GM21717 (cell line): ENCODE measurements around the gene SDCBP2.

ENCODE experiments used
- ATAC-seq: cut with Tn5 transposase; IDR thresholded peaks from one replicate; pipeline ENCODE4 v1.9.1; 2021; ENCODE audit warnings: mild to moderate bottlenecking, moderate library complexity; ENCODE audit not compliant: unreplicated experiment

Gene SDCBP2

GRCh38 chr20:1298888-1299511 lies 29.9 kb downstream of the SDCBP2 start:
- no peak for ATAC-seq

- ATAC-seq = no peak
Measured at GRCh38 chr20:1298166-1298565, 30.8 kb downstream of the SDCBP2 start.

- no peak for ATAC-seq
Measured at GRCh38 chr20:1297486-1297885, 31.5 kb downstream of the SDCBP2 start.

- no peak for ATAC-seq
Measured at GRCh38 chr20:1296922-1297321, 32.0 kb downstream of the SDCBP2 start.

- ATAC-seq = no peak
Measured at GRCh38 chr20:1296117-1296610, 32.8 kb downstream of the SDCBP2 start.

GRCh38 chr20:1295276-1295930 lies 33.5 kb downstream of the SDCBP2 start:
- no peak for ATAC-seq

GRCh38 chr20:1294497-1294896 lies 34.4 kb downstream of the SDCBP2 start:
- ATAC-seq = no peak

GRCh38 chr20:1293641-1294379 lies 35.1 kb downstream of the SDCBP2 start:
- no peak for ATAC-seq

GRCh38 chr20:1292620-1293019 lies 36.3 kb downstream of the SDCBP2 start:
- ATAC-seq = no peak

- no peak for ATAC-seq
Measured at GRCh38 chr20:1291191-1291741, 37.7 kb downstream of the SDCBP2 start.

- ATAC-seq = no peak
Measured at GRCh38 chr20:1287787-1288569, 41.0 kb downstream of the SDCBP2 start.

- ATAC-seq = no peak
Measured at GRCh38 chr20:1287306-1287705, 41.6 kb downstream of the SDCBP2 start.

GRCh38 chr20:1286267-1287024 lies 42.5 kb downstream of the SDCBP2 start:
- ATAC-seq = no peak

- no peak for ATAC-seq
Measured at GRCh38 chr20:1283522-1284510, 45.1 kb downstream of the SDCBP2 start.

- ATAC-seq = no peak
Measured at GRCh38 chr20:1282966-1283365, 46.0 kb downstream of the SDCBP2 start.

- no peak for ATAC-seq
Measured at GRCh38 chr20:1281279-1282057, 47.5 kb downstream of the SDCBP2 start.

GRCh38 chr20:1280195-1281102 lies 48.5 kb downstream of the SDCBP2 start:
- ATAC-seq = no peak
